NT2/D1 (cell line): ENCODE measurements around the gene GOPC.

Experiments used
- DNase-seq: peaks from one replicate; pipeline ENCODE4 v3.0.0-alpha.2; 2011; ENCODE audit warnings: low read depth, low spot score
- H3K27me3 ChIP-seq: 2 replicates; pipeline ENCODE4 v1.6.0; 2011; ENCODE audit warnings: mild to moderate bottlenecking; ENCODE audit not compliant: insufficient read length, insufficient read depth
- H3K36me3 ChIP-seq: 2 replicates; pipeline ENCODE4 v1.6.1; 2011; ENCODE audit warnings: mild to moderate bottlenecking, low read length, mixed read lengths; ENCODE audit not compliant: insufficient read depth, insufficient read length
- H3K4me1 ChIP-seq: 2 replicates; pipeline ENCODE4 v1.5.1; 2011; ENCODE audit not compliant: insufficient read depth, insufficient read length
- H3K4me3 ChIP-seq: 2 replicates; pipeline ENCODE4 v1.5.1; 2011; ENCODE audit warnings: low read depth; ENCODE audit not compliant: insufficient read length
- H3K9ac ChIP-seq: 2 replicates; pipeline ENCODE4 v1.6.0; 2011; ENCODE audit warnings: low read depth; ENCODE audit not compliant: insufficient read length
- H3K9me3 ChIP-seq: 2 replicates; pipeline ENCODE4 v1.5.1; 2011; ENCODE audit warnings: mild to moderate bottlenecking, low read length; ENCODE audit not compliant: insufficient read depth
- SUZ12 ChIP-seq: IDR thresholded peaks from 2 replicates; pipeline ENCODE4 v1.6.1; 2011; ENCODE audit not compliant: insufficient read length, insufficient read depth; ENCODE audit errors: extremely low read depth
- YY1 ChIP-seq: IDR thresholded peaks from 2 replicates; pipeline ENCODE4 v1.6.1; 2011; ENCODE audit not compliant: insufficient read length, insufficient read depth
- ZNF274 ChIP-seq: IDR thresholded peaks from 2 replicates; pipeline ENCODE4 v1.6.1; 2011; ENCODE audit warnings: mild to moderate bottlenecking, low read depth, low read length

Gene GOPC

DNA sequence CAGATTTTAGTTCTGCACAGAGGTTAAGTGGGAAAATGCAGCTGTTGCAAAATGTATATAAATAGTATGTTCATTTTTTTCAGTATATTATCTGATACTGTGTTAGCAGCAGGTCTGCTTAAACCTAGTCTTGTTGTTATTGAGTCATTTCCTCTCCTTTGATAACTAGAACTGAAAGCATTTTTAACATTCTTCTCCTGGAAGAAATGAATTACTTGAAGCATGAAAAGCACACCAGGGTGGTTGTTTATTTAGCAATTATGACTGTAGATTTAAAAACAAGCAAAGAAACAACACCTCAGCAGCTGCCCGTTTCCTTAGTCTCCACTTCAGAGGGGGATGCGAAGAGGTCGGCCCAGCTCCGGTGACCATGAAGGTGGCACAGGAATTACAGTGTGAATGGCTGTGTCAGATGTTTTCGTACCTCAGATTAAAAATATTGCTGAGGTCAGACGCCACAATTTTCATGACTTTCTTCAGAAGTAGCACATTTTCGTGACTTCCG, 53.5 kb downstream of the GOPC start:
- TF ChIP-seq YY1 (no peak), ZNF274 (no peak), SUZ12 (no peak)

DNA sequence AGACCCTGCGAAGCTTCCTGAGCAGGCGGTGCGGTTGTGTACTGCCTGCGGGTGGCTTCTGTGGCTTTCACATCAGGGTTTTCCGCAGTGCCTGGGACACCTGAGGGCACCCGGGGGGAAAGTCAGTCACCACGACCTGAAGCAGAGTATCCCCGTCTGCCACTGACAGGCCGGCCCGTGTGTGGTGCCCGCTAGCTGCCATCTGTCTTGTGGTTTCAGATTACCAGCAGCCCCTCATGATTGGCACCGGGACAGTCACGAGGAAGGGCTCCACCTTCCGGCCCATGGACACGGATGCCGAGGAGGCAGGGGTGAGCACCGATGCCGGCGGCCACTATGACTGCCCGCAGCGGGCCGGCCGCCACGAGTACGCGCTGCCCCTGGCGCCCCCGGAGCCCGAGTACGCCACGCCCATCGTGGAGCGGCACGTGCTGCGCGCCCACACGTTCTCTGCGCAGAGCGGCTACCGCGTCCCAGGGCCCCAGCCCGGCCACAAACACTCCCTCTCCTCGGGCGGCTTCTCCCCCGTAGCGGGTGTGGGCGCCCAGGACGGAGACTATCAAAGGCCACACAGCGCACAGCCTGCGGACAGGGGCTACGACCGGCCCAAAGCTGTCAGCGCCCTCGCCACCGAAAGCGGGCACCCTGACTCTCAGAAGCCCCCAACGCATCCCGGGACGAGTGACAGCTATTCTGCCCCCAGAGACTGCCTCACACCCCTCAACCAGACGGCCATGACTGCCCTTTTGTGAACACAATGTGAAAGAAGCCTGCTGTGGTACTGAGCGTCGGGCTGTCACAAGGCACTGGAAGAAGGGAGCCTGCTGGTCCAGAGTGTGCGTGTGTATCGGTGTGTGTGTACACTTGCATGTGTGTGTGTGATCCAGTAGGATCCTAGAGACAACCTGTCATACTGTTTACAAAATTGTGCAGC, 54.4 kb downstream of the GOPC start:
- peaks cover 22% of the 10 kb centered on the region for H3K36me3 ChIP-seq
- DNase-seq = no peak
- no peak for TF ChIP-seq ZNF274
- no peak for TF ChIP-seq SUZ12
- TF ChIP-seq YY1 = no peak
- no peaks in the 10 kb centered on the region for H3K27me3 ChIP-seq
- H3K4me1 ChIP-seq = no peaks in the 10 kb centered on the region
- no peak overlapping the region for H3K4me3 ChIP-seq
- H3K9ac ChIP-seq = no peak overlapping the region
- H3K9me3 ChIP-seq = no peaks in the 10 kb centered on the region

More for the DNA sequence above, 53.5 kb downstream of the GOPC start:
- Histone ChIP-seq H3K4me1 (no peaks in the 10 kb centered on the region), H3K9ac (no peak overlapping the region), H3K4me3 (no peak overlapping the region), H3K9me3 (no peaks in the 10 kb centered on the region), H3K27me3 (no peaks in the 10 kb centered on the region), H3K36me3 (peaks cover 22% of the 10 kb centered on the region)
- no peak for DNase-seq

DNA sequence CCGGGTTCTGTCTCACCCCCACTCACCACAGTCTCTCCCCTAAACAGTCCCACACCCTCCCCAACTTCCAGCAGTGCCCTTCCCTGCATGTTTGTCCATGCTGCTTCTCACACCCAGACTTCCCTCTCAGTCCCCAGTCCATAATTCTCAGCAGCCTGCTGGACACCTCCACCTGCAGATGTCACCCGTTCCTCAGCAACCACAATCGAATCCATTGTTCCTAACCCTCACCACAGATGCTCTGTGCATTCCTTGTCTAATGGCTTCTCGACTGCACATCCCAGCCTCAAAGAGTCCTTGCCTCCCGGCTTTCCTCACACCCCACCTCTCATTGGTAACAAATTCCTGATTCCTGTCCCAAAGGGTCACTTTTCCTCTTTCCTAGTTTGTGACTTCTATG, 55.6 kb downstream of the GOPC start:
- TF ChIP-seq ZNF274 = no peak
- TF ChIP-seq SUZ12 = no peak
- no peak for TF ChIP-seq YY1
- Histone ChIP-seq H3K4me1 (no peaks in the 10 kb centered on the region), H3K9me3 (no peaks in the 10 kb centered on the region), H3K9ac (no peak overlapping the region), H3K27me3 (no peaks in the 10 kb centered on the region), H3K36me3 (peaks cover 25% of the 10 kb centered on the region), H3K4me3 (no peak overlapping the region)
- no peak for DNase-seq

DNA sequence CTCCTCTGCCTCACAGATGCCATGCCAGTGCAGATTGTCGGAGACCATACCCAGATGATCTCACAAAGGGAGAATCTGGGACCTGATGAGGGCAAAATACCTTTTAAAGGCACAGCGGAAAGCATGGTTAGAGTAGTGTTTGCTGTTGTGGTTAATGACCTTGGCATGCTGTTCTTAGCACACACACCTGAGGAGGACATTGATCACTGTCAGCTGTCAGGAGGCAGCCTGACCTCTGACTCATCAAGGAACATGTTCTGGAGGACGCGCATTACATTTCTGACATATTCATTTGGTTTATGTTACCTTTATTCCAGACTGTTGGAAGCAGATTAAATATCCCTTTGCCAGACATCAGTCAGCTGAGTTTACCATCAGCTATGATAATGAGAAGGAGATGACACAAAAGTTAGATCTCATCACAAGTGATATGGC, 57.1 kb downstream of the GOPC start:
- TF ChIP-seq ZNF274 (no peak), YY1 (no peak), SUZ12 (no peak)
- Histone ChIP-seq H3K4me3 (no peak overlapping the region), H3K9ac (no peak overlapping the region), H3K4me1 (no peaks in the 10 kb centered on the region), H3K27me3 (no peaks in the 10 kb centered on the region), H3K36me3 (peaks cover 25% of the 10 kb centered on the region), H3K9me3 (no peaks in the 10 kb centered on the region)
- no peak for DNase-seq

DNA sequence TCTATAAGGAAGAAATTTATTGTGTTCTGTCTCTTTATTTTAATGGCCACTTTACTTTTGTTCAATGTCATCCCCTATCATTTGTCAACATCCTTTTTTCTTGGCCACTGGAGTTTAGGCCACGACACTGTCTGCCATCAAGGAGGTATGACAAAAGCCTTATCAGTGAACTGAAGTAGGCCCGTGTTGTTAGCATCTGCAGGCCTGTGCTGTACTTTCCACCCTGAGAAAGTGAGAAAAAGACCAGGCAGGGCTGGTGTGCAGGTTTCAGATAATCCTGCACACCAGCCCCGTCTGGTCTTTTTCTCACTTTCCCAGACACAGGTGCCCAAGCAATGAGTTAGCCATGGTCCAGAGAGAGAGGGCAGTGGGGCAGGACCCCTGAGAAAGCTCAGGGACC, 57.6 kb downstream of the GOPC start:
- H3K36me3 ChIP-seq = peaks cover 25% of the 10 kb centered on the region
- H3K4me1 ChIP-seq = no peaks in the 10 kb centered on the region
- H3K27me3 ChIP-seq = no peaks in the 10 kb centered on the region
- H3K4me3 ChIP-seq = no peak overlapping the region
- no peak for TF ChIP-seq ZNF274
- no peak for TF ChIP-seq YY1
- no peak for TF ChIP-seq SUZ12
- no peaks in the 10 kb centered on the region for H3K9me3 ChIP-seq
- DNase-seq = no peak
- no peak overlapping the region for H3K9ac ChIP-seq

DNA sequence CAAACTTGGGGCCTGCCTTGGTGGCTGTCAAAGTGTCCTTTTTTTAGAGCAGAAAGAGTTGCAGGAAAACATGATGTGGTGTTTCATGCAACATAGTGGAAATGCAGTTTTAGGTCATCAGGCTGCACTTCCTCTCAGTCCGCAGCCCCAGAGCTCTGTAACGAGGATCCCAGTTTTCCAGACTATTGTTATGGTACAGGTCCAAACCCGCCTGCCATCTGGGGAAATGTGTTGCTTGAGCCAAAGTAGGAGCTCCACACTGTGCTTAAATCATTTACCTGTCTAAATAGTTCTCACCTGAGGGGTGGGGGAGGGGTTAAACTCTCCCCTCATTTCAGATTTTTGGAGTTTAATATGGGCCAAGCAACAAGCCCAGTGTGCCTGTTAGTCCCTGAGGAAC, 59.8 kb downstream of the GOPC start:
- Histone ChIP-seq H3K27me3 (no peaks in the 10 kb centered on the region), H3K4me3 (no peak overlapping the region), H3K36me3 (peaks cover 27% of the 10 kb centered on the region), H3K9me3 (no peaks in the 10 kb centered on the region), H3K4me1 (no peaks in the 10 kb centered on the region), H3K9ac (no peak overlapping the region)
- no peak for DNase-seq
- TF ChIP-seq YY1 = no peak
- no peak for TF ChIP-seq SUZ12
- TF ChIP-seq ZNF274 = no peak

DNA sequence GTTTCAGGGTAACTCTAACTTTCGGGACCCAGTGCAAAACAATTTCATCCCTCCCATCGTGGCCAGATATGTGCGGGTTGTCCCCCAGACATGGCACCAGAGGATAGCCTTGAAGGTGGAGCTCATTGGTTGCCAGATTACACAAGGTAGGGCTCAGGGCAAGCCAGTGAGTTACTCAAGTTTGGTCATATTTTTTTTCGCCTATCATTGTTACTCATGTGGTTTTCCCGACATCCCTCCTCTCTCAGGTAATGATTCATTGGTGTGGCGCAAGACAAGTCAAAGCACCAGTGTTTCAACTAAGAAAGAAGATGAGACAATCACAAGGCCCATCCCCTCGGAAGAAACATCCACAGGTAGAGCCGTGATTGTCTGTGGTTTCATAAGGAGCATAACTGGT, 61.6 kb downstream of the GOPC start:
- Histone ChIP-seq H3K9me3 (no peaks in the 10 kb centered on the region), H3K36me3 (peaks cover 17% of the 10 kb centered on the region), H3K4me1 (no peaks in the 10 kb centered on the region), H3K4me3 (no peak overlapping the region), H3K9ac (no peak overlapping the region), H3K27me3 (no peaks in the 10 kb centered on the region)
- DNase-seq = no peak
- TF ChIP-seq YY1 (no peak), ZNF274 (no peak), SUZ12 (no peak)
